GM10847 (cell line): ENCODE data around the gene TAS2R41.

Experiments used
- POLR2A ChIP-seq: IDR thresholded peaks from 2 replicates; pipeline ENCODE4 v1.6.1; 2011; ENCODE audit not compliant: insufficient read length; ENCODE audit errors: extremely low read depth

The TAS2R41 gene

GRCh38 chr7:143449793-143450192 lies 27.9 kb upstream of the TAS2R41 start:
- TF ChIP-seq POLR2A, result no peak

GRCh38 chr7:143451122-143451521 lies 26.6 kb upstream of the TAS2R41 start:
- no peak for TF ChIP-seq POLR2A

GRCh38 chr7:143451746-143452145 lies 25.9 kb upstream of the TAS2R41 start:
- TF ChIP-seq POLR2A, result no peak

GRCh38 chr7:143452495-143452894 lies 25.2 kb upstream of the TAS2R41 start:
- no peak for TF ChIP-seq POLR2A

GRCh38 chr7:143454091-143454680 lies 23.5 kb upstream of the TAS2R41 start:
- no peak for TF ChIP-seq POLR2A

GRCh38 chr7:143455491-143455890 lies 22.2 kb upstream of the TAS2R41 start:
- TF ChIP-seq POLR2A, result no peak

GRCh38 chr7:143455942-143456341 lies 21.7 kb upstream of the TAS2R41 start:
- no peak for TF ChIP-seq POLR2A

GRCh38 chr7:143456992-143457793 lies 20.5 kb upstream of the TAS2R41 start:
- no peak for TF ChIP-seq POLR2A

GRCh38 chr7:143458263-143458662 lies 19.4 kb upstream of the TAS2R41 start:
- TF ChIP-seq POLR2A, result no peak

GRCh38 chr7:143458681-143459080 lies 19.0 kb upstream of the TAS2R41 start:
- TF ChIP-seq POLR2A, result no peak

- TF ChIP-seq POLR2A, result no peak
These were observed 18.3 kb upstream of the TAS2R41 start for GRCh38 chr7:143459359-143459758.

GRCh38 chr7:143460271-143460979 lies 17.2 kb upstream of the TAS2R41 start:
- TF ChIP-seq POLR2A, result no peak

- TF ChIP-seq POLR2A, result no peak
These were observed 15.6 kb upstream of the TAS2R41 start for GRCh38 chr7:143462045-143462444.

- no peak for TF ChIP-seq POLR2A
These were observed 14.1 kb upstream of the TAS2R41 start for GRCh38 chr7:143463556-143463955.

- no peak for TF ChIP-seq POLR2A
These were observed 13.7 kb upstream of the TAS2R41 start for GRCh38 chr7:143463957-143464356.

- TF ChIP-seq POLR2A, result no peak
These were observed 9.9 kb upstream of the TAS2R41 start for GRCh38 chr7:143467724-143468123.

- TF ChIP-seq POLR2A, result no peak
These were observed 1.5 kb downstream of the TAS2R41 start for GRCh38 chr7:143479055-143479766.
